Lower leg skin (tissue), 4 donors: Measurements from ENCODE around the gene CSGALNACT2. TPM values are rescaled to one million over a fixed set of nuclear protein-coding genes. Genes with fewer than 3 reads are reported as not detected.

Experiments
- DNase-seq, 2 donors: peaks; one replicate each; pipeline ENCODE4 v3.0.0-alpha.2; 2019; ENCODE audit warnings: low spot score in 2 of 2
- H3K4me3 ChIP-seq: fragments of 200-600 bp; sonication (generic); 2 replicates; pipeline ENCODE4 v1.5.1; 2017; ENCODE audit warnings: mild to moderate bottlenecking, low read depth; ENCODE audit not compliant: poor library complexity, severe bottlenecking
- CTCF ChIP-seq, 3 donors: fragments of 450-650 bp; IDR thresholded peaks; one replicate each; pipeline ENCODE4 v1.5.1; 2016; ENCODE audit warnings: antibody characterized with exemption in 3 of 3, mild to moderate bottlenecking in 3 of 3, moderate library complexity in 2 of 3
- POLR2A ChIP-seq, 2 donors: fragments of 450-650 bp; IDR thresholded peaks; one replicate each; pipeline ENCODE4 v1.6.1; 2016 to 2017; ENCODE audit warnings: antibody characterized with exemption in 2 of 2, mild to moderate bottlenecking in 1 of 2, moderate library complexity in 1 of 2
- WGBS, 2 donors: methylation state at CpG; one replicate each; pipeline ENCODE4 v1.1.5; 2018; 5-methylcytosine and 5-hydroxymethylcytosine counted together
- intact Hi-C: fragments of 100-400 bp; cut with DNase I; formaldehyde crosslinking; loops from one replicate; pipeline ENCODE4 v1.15.0; 2023; ENCODE audit warnings: low total_unique reads
- total RNA-seq, 4 donors: library from RNA; depleted of rRNA; stranded (reverse); fragments of >200 nt; gene quantifications; one replicate each; pipeline ENCODE4 v1.1.0, GENCODE V29; 2016

CSGALNACT2 gene
- total RNA-seq, 4 donors from 2014 or later: 12.9 to 16.7 (median 15.4) TPM

GRCh38 chr10:43215758-43216455, 77.7 kb downstream of the CSGALNACT2 start:
- no peak for TF ChIP-seq POLR2A (IDR thresholded peaks at IDR 0.05)
- no peak for TF ChIP-seq CTCF (IDR thresholded peaks at IDR 0.05)
- DNase-seq: no peak
- 81% methylated on average over 19 of the region's 19 CpGs for WGBS, 2 donors
- intact Hi-C loops: no loop called here
- H3K4me3 ChIP-seq: no peak overlapping the region

GRCh38 chr10:43216931-43217562, 78.8 kb downstream of the CSGALNACT2 start:
- H3K4me3 ChIP-seq: no peak overlapping the region
- 87 to 90% methylated on average over 15 of the region's 15 CpGs for WGBS, 2 donors
- intact Hi-C loops: no loop called here
- no peak for DNase-seq
- no peak for TF ChIP-seq CTCF (IDR thresholded peaks at IDR 0.05)

GRCh38 chr10:43217563-43218205, 79.4 kb downstream of the CSGALNACT2 start:
- TF ChIP-seq POLR2A (IDR thresholded peaks at IDR 0.05): no peak
- TF ChIP-seq CTCF (IDR thresholded peaks at IDR 0.05): no peak
- WGBS, 2 donors: 84 to 85% methylated on average over 10 of the region's 10 CpGs
- intact Hi-C loops: no loop called here

GRCh38 chr10:43218206-43218950, 80.1 kb downstream of the CSGALNACT2 start:
- no peak overlapping the region for H3K4me3 ChIP-seq
- 68 to 74% methylated on average over 18 of the region's 18 CpGs for WGBS, 2 donors
- no peak for DNase-seq
- TF ChIP-seq POLR2A (IDR thresholded peaks at IDR 0.05) (no peak), CTCF (IDR thresholded peaks at IDR 0.05) (no peak)
- intact Hi-C loops: no loop called here

More at GRCh38 chr10:43217563-43218205, 79.4 kb downstream of the CSGALNACT2 start:
- DNase-seq: no peak
- H3K4me3 ChIP-seq: no peak overlapping the region

GRCh38 chr10:43218951-43219837, 80.9 kb downstream of the CSGALNACT2 start:
- no peak overlapping the region for H3K4me3 ChIP-seq
- 83 to 85% methylated on average over 17 to 18 of the region's 18 CpGs for WGBS, 2 donors
- intact Hi-C loops: no loop called here
- TF ChIP-seq CTCF (IDR thresholded peaks at IDR 0.05) (no peak), POLR2A (IDR thresholded peaks at IDR 0.05) (no peak)
- no peak for DNase-seq
